ENCODE measurements around the gene TRIM33.
"Not testable (repeated sequence)": the region's sequence is repeated elsewhere in the genome, so short reads cannot be mapped to it uniquely, and the experiment has no call there.

The TRIM33 gene

DNA sequence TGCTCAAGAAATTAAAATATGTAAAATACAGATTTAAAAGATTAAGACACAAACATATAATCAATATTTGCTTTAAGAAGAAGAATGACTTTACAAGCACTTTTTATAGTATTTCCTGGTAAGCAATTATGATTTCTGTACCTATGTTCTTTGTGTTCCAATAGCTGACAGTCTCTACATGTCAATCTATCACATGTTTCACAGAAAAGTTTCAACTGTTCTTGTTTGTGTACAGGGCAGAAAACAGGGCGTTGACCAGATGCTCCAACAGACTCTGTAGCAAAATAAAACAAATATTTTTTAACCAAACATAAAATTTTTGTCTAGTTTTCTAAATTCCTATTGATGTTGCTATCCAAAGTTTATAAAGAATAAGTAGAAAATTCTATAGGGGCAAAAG is 48.0 kb downstream of the TRIM33 start:
- DNase-seq: no peak

GRCh38 chr1:114462341-114462740 is 48.7 kb downstream of the TRIM33 start:
- DNase-seq: no peak

DNA sequence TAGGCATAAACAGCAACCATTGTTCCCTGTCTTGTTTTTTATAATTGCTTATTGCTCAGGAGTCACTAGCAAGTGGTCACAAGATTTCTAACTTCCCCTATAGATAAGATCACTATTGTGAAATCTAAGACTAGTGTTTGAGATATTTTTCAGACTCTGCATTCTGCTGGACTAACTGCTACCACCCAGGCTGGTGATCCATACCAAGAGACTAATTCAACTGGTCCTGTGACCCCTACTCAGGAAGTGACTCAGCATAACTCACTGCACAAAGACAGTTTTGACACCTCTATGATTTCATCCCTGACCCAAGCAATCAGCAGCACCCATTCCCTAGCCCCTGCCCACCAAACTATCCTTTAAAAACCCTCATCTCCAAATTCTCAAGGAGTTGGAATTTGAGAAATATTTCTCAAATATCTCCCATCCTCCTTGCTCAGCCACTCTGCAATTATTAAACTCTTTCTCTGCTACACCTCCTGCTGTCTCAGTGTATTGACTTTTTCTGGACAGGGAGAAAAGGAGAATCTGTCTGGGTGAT is 52.7 kb downstream of the TRIM33 start:
- DNase-seq: no peak

DNA sequence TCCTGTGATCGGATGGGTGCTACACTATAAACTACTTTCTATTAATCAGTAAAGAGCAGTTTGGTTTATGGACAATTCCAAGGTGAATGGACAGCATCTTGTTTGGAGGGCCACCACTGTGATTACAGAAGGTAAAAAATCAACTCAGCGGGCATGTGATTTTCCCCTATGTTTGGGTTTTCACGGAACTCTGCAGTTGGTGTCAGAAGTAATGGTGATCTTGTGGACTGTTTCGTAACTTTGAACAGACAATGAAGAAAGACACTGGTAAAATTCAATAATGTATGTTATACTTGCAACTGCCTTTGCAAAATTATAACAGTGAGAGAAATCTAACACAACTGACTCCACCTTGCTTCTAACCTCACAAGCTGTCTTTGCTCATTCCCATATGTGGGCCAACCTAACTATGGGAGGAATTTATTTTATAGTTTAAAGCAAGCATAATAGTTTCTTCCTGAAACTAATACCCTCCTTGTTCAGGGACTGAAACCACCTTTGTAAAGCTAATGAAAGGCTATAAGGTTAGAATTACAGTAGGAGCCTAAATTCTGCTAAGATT is 53.2 kb downstream of the TRIM33 start:
- no peak for DNase-seq

- no peak for DNase-seq
These were observed 54.4 kb downstream of the TRIM33 start for GRCh38 chr1:114456586-114456985.

DNA sequence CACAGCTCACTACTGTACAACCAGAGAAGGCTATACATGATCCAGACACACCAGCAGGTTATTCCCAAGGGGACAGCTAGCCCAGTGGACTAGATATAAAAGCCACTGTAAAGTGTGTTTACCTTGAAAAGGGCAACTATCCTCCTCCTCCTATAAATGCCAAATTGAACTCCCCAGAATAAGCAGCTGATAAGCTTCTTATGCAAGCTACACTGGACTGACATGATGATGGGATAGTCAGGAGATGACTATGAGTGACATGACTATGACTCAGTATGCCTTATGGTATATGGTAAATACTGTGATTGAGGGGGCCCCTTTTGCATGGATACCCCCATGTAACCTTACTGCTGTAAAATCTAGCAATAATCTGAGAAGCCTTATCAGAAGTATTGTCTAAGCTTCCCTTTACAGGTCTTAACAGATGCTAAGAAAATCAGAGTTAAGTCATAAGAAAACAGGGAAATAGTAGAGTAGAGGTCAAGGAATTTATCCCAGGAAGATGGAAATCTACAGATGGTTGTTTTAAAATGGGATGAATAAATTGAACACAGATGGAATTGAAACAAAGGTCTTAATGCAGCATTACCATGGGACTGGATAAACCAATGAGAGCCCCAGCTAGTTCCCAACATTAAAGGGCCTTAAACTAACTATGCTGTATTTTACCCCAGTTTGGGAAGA is 55.8 kb downstream of the TRIM33 start:
- no peak for DNase-seq

DNA sequence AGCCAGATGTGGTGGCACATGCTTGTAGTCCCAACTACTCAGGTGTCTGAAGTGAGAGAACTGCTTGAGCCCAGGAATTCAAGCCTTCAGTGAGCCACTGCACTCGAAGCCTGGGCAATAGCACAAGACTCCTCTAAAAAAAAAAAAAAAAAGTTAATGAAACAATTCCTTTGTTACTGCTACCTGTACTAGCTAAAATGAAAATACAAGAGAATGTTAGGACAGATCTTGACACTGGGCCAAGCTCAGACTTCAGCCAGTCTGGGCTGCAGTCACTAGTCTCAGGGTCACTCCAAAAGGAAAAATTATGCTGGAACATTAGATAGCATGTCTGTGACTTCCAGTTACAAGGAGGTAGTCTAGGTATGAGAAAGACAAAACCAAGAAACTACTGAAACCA is 56.5 kb downstream of the TRIM33 start:
- DNase-seq: no peak

GRCh38 chr1:114453361-114453784 is 57.6 kb downstream of the TRIM33 start:
- no peak for DNase-seq

- DNase-seq: no peak
These were observed 62.5 kb downstream of the TRIM33 start for GRCh38 chr1:114448370-114449036.

- no peak for DNase-seq
These were observed 64.8 kb downstream of the TRIM33 start for GRCh38 chr1:114446198-114446597.

DNA sequence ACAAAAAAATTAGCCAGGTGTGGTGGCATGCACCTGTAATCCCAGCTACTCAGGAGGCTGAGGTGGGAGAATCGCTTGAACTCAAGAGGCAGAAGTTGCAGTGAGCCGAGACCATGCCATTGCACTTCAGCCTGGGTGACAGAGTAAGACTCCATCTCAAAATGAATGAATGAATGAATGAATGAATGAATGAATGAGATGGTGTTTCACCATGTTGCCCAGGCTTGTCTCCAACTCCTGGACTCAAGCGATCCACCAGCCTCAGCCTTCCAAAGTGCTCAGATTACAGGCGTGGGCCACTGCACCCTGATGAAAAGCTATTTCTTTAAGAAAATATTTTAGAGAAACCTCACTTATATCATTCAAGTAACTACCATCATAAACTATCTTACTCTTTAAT is 67.8 kb downstream of the TRIM33 start:
- not testable (repeated sequence) for DNase-seq

- DNase-seq: no peak
These were observed 69.7 kb downstream of the TRIM33 start for GRCh38 chr1:114441332-114441731.

- no peak for DNase-seq
These were observed 71.6 kb downstream of the TRIM33 start for GRCh38 chr1:114439369-114439768.

DNA sequence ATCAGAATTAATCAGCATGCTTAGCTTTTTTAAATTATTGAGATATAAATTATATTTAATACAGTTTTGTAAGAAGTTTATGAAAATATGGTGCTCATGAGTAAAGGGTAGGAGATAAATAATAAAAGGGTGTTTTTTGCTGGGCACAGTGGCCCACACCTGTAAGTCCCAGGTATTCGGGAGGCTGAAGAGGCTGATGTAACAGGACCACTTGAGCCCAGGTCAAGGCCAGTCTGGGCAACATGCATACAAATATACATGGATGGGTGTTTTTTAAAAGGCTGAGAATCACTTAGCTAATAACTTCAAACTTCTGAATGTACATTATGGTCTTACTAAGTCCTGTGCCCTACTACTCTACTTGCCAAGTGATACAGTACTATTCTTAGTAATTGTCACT is 73.2 kb downstream of the TRIM33 start:
- DNase-seq: no peak

DNA sequence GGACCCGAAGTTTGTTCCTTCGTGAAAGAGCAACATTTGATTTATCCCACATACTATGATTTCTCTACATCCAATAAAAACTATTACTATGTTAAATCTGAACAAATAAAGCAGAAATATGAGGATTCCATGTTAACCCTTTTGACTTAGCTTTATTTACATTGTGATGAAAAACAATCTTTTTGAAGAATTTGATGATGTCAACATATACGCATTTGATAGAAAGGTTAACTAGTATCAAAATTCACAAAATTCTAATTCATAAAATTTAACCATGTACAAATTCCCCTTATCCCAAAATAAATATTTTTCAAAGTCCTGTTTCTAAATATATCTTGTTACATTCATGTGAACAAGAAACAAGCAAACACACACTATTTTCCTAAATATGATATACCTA is 74.2 kb downstream of the TRIM33 start:
- DNase-seq: no peak

DNA sequence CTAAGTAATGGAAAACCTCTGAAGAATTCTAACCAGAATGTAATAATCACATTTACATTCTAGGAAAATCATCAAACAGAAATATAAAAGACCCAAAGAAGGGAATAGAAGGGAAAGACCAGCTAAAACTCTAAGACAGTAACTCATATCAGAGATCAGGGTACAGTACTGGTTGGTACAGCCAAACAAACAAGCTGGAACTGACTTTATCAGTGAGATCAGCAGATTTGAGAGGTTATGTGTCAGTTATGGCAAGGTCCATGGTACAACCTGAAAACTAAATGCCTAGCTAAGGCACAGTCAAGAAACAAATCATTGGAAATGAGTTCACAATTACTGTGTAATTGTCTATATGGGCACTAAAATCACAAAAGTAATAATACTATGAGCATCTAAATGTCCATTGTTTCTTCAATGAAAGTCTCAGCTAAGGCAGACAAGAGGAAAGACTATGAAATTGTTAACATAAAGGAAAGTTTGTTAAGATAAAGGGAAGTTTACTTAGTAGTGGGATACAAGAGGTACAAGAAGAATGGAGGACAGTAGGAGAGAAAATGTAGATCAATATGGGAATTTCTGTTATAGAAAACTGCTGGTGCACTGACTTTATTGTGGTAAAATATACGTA is 75.8 kb downstream of the TRIM33 start:
- DNase-seq: no peak

GRCh38 chr1:114431026-114431425 is 80.0 kb downstream of the TRIM33 start:
- no peak for DNase-seq

- peak; percentile 40 for DNase-seq
These were observed 82.8 kb downstream of the TRIM33 start for GRCh38 chr1:114428083-114428754.

GRCh38 chr1:114427612-114428011 is 83.4 kb downstream of the TRIM33 start:
- no peak for DNase-seq

DNA sequence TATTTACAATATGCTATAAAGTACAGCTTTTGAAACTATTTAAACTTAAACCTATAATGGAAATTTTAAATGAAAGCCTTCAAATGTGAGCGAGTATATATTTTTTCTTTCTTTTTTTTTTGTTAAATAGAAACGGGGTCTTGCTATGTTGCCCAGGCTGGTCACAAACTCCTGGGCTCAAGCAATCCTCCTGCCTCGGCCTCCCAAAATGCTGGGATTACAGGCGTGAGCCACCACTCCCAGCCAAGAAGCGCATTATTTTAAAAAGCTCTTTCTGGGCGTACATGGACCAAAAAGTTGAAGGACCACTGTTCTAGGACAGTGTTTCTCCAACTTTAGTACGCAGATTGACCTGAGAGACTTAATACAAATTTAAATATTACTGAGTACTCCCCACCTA is 87.5 kb downstream of the TRIM33 start:
- DNase-seq: no peak

DNA sequence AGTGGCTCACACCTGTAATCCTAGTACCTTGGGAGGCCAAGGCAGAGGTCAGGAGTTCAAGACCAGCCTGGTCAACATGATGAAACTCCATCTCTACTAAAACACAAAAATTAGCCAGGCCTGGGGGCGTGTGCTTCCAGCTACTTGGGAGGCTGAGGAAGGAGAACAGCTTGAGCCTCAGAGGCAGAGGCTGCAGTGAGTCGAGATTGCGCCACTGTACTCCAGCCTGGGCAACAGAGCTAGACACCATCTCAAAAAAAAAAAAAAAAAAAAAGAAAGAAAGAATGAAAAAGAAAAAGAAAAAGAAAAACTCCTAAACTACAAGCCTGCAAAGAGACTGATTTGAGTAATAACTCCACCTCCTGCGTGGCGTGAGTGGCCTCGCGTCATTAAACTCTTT is 92.1 kb downstream of the TRIM33 start:
- not testable (repeated sequence) for DNase-seq

- DNase-seq: no peak
These were observed 113.4 kb downstream of the TRIM33 start for GRCh38 chr1:114397601-114398000.

DNA sequence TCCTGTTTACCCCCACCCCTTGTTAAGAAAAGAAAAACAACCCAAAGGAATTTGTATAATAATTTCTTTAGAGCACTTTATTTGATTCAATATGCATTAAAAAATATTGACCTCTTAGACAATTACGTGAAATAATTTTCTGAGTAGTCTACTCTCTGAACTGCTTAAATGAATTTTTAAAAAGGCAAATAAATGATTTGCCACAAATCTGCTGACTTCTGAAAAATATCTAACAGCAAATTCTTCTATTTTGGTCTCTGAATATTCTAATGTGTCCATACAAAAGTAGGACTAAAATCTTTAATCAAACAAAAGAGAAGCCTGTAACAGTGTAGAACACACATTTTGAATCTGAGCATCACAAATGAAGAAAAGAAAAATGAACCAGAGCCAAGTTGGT is 115.1 kb downstream of the TRIM33 start:
- DNase-seq: no peak
